B cell (primary cell): ENCODE data around the gene USP6NL. TPM values are rescaled to one million over a fixed set of nuclear protein-coding genes. Genes with fewer than 3 reads are reported as not detected.

Experiments
- ATAC-seq: fragments of 200-7000 bp; cut with Tn5 transposase; one replicate; pipeline ENCODE4 v1.10.0; 2021; ENCODE audit warnings: low read depth, mild to moderate bottlenecking, moderate number of reproducible peaks, moderate library complexity
- CTCF ChIA-PET: fragments of 350-600 bp; sonication (Branson Sonifier 250); formaldehyde crosslinking; loops from one replicate; lab custom pipeline; 2021; ENCODE audit warnings: antibody characterized with exemption, inconsistent platforms; lab: Charles Lee
- POLR2A ChIA-PET: fragments of 350-600 bp; sonication (Branson Sonifier 250); formaldehyde crosslinking; loops from one replicate; lab custom pipeline; 2021; ENCODE audit warnings: antibody characterized with exemption; lab: Charles Lee
- DNase-seq: peaks from one replicate; pipeline ENCODE4 v3.0.0; 2013
- H2AFZ ChIP-seq: 2 replicates; pipeline ENCODE4 v1.6.1; 2012; ENCODE audit warnings: mild to moderate bottlenecking, low read depth, low read length; ENCODE audit not compliant: insufficient read depth, poor library complexity, severe bottlenecking
- H3K27ac ChIP-seq, 2 donors: 1 replicate in 1 of 2; 2 replicates in 1 of 2; pipeline ENCODE4 v1.5.1; 2012 to 2013; ENCODE audit warnings: low read length in 2 of 2, mild to moderate bottlenecking in 2 of 2, moderate library complexity in 1 of 2
- H3K27me3 ChIP-seq, 4 experiments: fragments of 200-600 bp in 1 of 4; sonication (generic) in 1 of 4; replicated peaks in 1 of 4; 1 replicate in 2 of 4; 2 replicates in 2 of 4; pipeline versions ENCODE4 v1.6.1 to v1.7.0; 2013 to 2016; ENCODE audit warnings: low read length in 3 of 4, mild to moderate bottlenecking in 2 of 4, mixed read lengths in 1 of 4, moderate library complexity in 1 of 4; ENCODE audit not compliant: insufficient read depth in 4 of 4, control insufficient read depth in 3 of 4; ENCODE audit errors: control extremely low read depth in 1 of 4
- H3K36me3 ChIP-seq, 2 experiments: replicated peaks in 1 of 2; 1 replicate in 1 of 2; 2 replicates in 1 of 2; pipeline versions ENCODE4 v1.6.1 to v1.7.1; 2013; ENCODE audit warnings: low read length in 1 of 2; ENCODE audit not compliant: insufficient read depth in 2 of 2, control insufficient read depth in 1 of 2; ENCODE audit errors: control extremely low read depth in 1 of 2, extremely low read depth in 1 of 2
- H3K4me1 ChIP-seq, 2 donors: fragments of 200-600 bp in 1 of 2; sonication (generic) in 1 of 2; 1 replicate in 1 of 2; 2 replicates in 1 of 2; pipeline versions ENCODE4 v1.5.1 to v1.6.1; 2013 to 2017; ENCODE audit warnings: low read length in 2 of 2; ENCODE audit not compliant: control insufficient read depth in 2 of 2, insufficient read depth in 2 of 2
- H3K4me2 ChIP-seq: replicated peaks from 2 replicates; pipeline ENCODE3; 2012; ENCODE audit warnings: mild to moderate bottlenecking, low read depth, low read length; ENCODE audit not compliant: poor library complexity, severe bottlenecking
- H3K4me3 ChIP-seq, 5 experiments: fragments of 200-600 bp in 1 of 5; sonication (generic) in 1 of 5; 1 replicate in 3 of 5; 2 replicates in 2 of 5; pipeline versions ENCODE4 v1.5.1 to v1.7.0; 2011 to 2016; ENCODE audit warnings: low read length in 4 of 5, mild to moderate bottlenecking in 4 of 5, low read depth in 2 of 5, control low read depth in 1 of 5, moderate library complexity in 1 of 5; ENCODE audit not compliant: insufficient read depth in 1 of 5; ENCODE audit errors: control extremely low read depth in 1 of 5, extremely low read depth in 1 of 5
- H3K79me2 ChIP-seq: fragments of 200-600 bp; sonication (generic); one replicate; pipeline ENCODE4 v1.6.0; 2016; ENCODE audit warnings: low read length; ENCODE audit not compliant: control insufficient read depth, insufficient read depth
- H3K9ac ChIP-seq: fragments of 200-600 bp; sonication (generic); 2 replicates; pipeline ENCODE4 v1.6.1; 2017; ENCODE audit warnings: mild to moderate bottlenecking, low read length, moderate library complexity
- H3K9me3 ChIP-seq, 3 donors: one replicate each; pipeline versions ENCODE4 v1.6.1 to v1.7.1; 2013; ENCODE audit warnings: low read length in 2 of 3; ENCODE audit not compliant: control insufficient read depth in 2 of 3, insufficient read depth in 1 of 3; ENCODE audit errors: control extremely low read depth in 1 of 3
- H4K20me1 ChIP-seq: 2 replicates; pipeline ENCODE4 v1.6.0; 2012; ENCODE audit warnings: mild to moderate bottlenecking, low read length; ENCODE audit not compliant: insufficient read depth, control insufficient read depth, poor library complexity, severe bottlenecking
- H3K27ac Mint-ChIP-seq: one replicate; pipeline ENCODE4 v1.8.0; 2021; ENCODE audit warnings: mixed read lengths
- H3K27me3 Mint-ChIP-seq: one replicate; pipeline ENCODE4 v1.8.0; 2021; ENCODE audit warnings: mixed read lengths
- H3K4me1 Mint-ChIP-seq: one replicate; pipeline ENCODE4 v1.8.0; 2021; ENCODE audit warnings: mixed read lengths
- H3K4me3 Mint-ChIP-seq: one replicate; pipeline ENCODE4 v1.8.0; 2021; ENCODE audit warnings: mixed read lengths
- H3K9me3 Mint-ChIP-seq: one replicate; pipeline ENCODE4 v1.8.0; 2022; ENCODE audit warnings: mixed read lengths; ENCODE audit not compliant: insufficient read depth
- EZH2 ChIP-seq: IDR thresholded peaks from 2 replicates; pipeline ENCODE4 v1.6.1; 2012; ENCODE audit warnings: borderline replicate concordance, low read depth, mild to moderate bottlenecking, moderate library complexity, low read length; ENCODE audit not compliant: insufficient read depth, poor library complexity, severe bottlenecking
- WGBS: methylation state at CpG from one replicate; pipeline ENCODE4 v1.1.5; 2013; ENCODE audit warnings: missing lambda C conversion rate; ENCODE audit not compliant: insufficient coverage; 5-methylcytosine and 5-hydroxymethylcytosine counted together
- intact Hi-C: fragments of 100-400 bp; cut with micrococcal nuclease; formaldehyde crosslinking; loops from one replicate; pipeline ENCODE4 v1.10.0; 2022
- polyA plus RNA-seq: library from polyadenylated mRNA; depleted of rRNA; stranded (reverse); fragments of >200 nt; gene quantifications from 2 replicates; pipeline ENCODE4 v1.2.3, GENCODE V29; 2012
- total RNA-seq, 2 donors: library from RNA; stranded (reverse); fragments of 120-200 nt in 1 of 2; gene quantifications; 1 replicate in 1 of 2; 2 replicates in 1 of 2; pipeline versions ENCODE4 v1.2.3 to v1.2.4, GENCODE V29; 2013 to 2022
- TF ChIP-seq, protein P1 (sequence below): fragments of 200-600 bp; IDR thresholded peaks from one replicate; pipeline ENCODE4 v1.8.0; 2022; ENCODE audit warnings: antibody characterized with exemption, mild to moderate bottlenecking

The USP6NL gene
- total and polyA plus RNA-seq, 2 donors (not counting 1 experiment from before 2014, with no cell fraction given), result 27.0 to 61.5 TPM

DNA sequence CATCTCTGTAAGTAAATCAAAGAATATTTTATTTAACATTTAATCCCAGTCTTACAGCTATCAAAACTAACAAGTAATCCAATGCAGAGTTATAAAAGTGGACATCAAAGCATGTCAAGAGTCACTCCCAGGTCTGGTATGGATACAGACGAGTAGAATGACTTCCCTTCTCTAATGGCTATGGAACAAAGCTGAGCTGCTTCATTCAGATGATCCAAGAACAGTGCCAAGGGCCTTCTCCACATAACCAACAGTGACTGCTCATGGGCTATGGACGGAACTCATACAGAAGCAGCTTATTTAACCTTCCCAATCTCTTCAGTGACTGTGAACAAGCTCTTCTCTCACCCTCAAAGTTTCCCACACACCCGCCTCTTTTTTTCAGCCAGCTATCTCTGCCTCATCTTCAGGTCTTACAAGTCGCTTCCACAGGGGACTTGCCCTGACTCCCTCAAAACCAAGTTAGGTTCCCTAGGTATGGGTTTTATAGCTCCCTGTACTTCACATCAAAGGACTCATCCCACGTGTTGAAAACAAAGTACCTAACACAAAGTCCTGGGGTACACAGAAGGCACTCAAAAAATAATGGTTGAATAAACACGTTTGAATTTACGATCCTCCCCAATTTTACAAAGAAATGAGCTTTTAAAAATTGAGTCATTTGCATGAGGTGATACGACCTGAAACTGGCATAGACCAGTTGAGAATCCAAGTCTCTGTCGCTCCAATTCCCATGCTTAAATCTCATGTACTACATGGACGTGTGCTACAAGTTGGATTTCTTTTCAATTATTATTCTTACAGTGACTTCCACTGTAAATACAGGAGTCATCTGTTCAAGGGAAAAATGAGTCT, 3.1 kb downstream of the USP6NL start:
- Histone ChIP-seq H3K9me3 (no peaks in the 10 kb centered on the region), H3K4me2 (peak overlapping the region; percentile 95), H2AFZ (peak overlapping the region; percentile 32), H3K9ac (peak overlapping the region; percentile 82), H4K20me1 (no peaks in the 10 kb centered on the region), H3K36me3 (no peaks in the 10 kb centered on the region), H3K27me3 (no peaks in the 10 kb centered on the region), H3K4me1 (peaks cover 59 to 65% of the 10 kb centered on the region in 2 donors), H3K4me3 (peak overlapping the region in 4 of 5 experiments; percentile 32 to 85 (median 74)), H3K27ac (peak overlapping the region; percentile 65 to 87), H3K79me2 (peaks cover 83% of the 10 kb centered on the region)
- Mint-ChIP-seq H3K27ac (peak overlapping the region; percentile 96), H3K4me1 (peaks cover 69% of the 10 kb centered on the region), H3K27me3 (no peaks in the 10 kb centered on the region), H3K9me3 (no peaks in the 10 kb centered on the region), H3K4me3 (peak overlapping the region; percentile 92)
- WGBS, result 51% methylated on average over 5 of the region's 10 CpGs
- POLR2A ChIA-PET, result interaction anchor here (0.5 to 1.3 kb wide), 8 partner anchors 9 to 100 kb away, joined by 3 to 10 read pairs (median 4); no protein-coding TSS in a partner anchor
- DNase-seq, result no peak
- intact Hi-C loops, result loop anchor here (2.0 to 5.0 kb wide), 5 partner anchors 14 to 436 kb away; no protein-coding TSS in a partner anchor
- ATAC-seq, result no peak
- no peak for TF ChIP-seq EZH2
- TF ChIP-seq, protein P1, sequence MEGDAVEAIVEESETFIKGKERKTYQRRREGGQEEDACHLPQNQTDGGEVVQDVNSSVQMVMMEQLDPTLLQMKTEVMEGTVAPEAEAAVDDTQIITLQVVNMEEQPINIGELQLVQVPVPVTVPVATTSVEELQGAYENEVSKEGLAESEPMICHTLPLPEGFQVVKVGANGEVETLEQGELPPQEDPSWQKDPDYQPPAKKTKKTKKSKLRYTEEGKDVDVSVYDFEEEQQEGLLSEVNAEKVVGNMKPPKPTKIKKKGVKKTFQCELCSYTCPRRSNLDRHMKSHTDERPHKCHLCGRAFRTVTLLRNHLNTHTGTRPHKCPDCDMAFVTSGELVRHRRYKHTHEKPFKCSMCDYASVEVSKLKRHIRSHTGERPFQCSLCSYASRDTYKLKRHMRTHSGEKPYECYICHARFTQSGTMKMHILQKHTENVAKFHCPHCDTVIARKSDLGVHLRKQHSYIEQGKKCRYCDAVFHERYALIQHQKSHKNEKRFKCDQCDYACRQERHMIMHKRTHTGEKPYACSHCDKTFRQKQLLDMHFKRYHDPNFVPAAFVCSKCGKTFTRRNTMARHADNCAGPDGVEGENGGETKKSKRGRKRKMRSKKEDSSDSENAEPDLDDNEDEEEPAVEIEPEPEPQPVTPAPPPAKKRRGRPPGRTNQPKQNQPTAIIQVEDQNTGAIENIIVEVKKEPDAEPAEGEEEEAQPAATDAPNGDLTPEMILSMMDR, result no peak
- CTCF ChIA-PET, result interaction anchor here (0.5 to 5.4 kb wide), 21 partner anchors 13 to 1323 kb away, joined by 3 to 27 read pairs (median 4); no protein-coding TSS in a partner anchor
